Caco-2 (cell line): ENCODE measurements around the gene ERCC2. TPM values are rescaled to one million over a fixed set of nuclear protein-coding genes. Genes with fewer than 3 reads are reported as not detected.
"Not testable (repeated sequence)": the region's sequence is repeated elsewhere in the genome, so short reads cannot be mapped to it uniquely, and the experiment has no call there.

Source experiments
- BruUV-seq: library from RNA; stranded (reverse); fragments of 400-500 nt; replicated peaks from 2 replicates; lab custom pipeline; 2021; lab: Mats Ljungman, UMichigan
- CTCF ChIA-PET: fragments of 300-600 bp; sonication (Branson Sonifier 250); formaldehyde crosslinking; loops from one replicate; lab custom pipeline; 2022; ENCODE audit warnings: antibody characterized with exemption; lab: Charles Lee
- POLR2A ChIA-PET: fragments of 300-600 bp; sonication (Branson Sonifier 250); formaldehyde crosslinking; loops from one replicate; lab custom pipeline; 2022; ENCODE audit warnings: antibody characterized with exemption; lab: Charles Lee
- DNase-seq, 2 experiments: peaks; one replicate each; pipeline versions ENCODE4 v3.0.0 to v3.0.0-alpha.2; 2020 to 2022
- H3K27me3 ChIP-seq: replicated peaks from 2 replicates; pipeline ENCODE4 v1.6.0; 2011; ENCODE audit warnings: low read length; ENCODE audit not compliant: control insufficient read depth, insufficient read depth
- H3K36me3 ChIP-seq: 2 replicates; pipeline ENCODE4 v1.5.1; 2011; ENCODE audit warnings: low read length; ENCODE audit not compliant: control insufficient read depth, insufficient read depth
- H3K4me1 ChIP-seq: fragments of 250-450 bp; sonication (Bioruptor Pico); 2 replicates; pipeline ENCODE4 v1.5.1; 2020; ENCODE audit warnings: mild to moderate bottlenecking
- H3K4me3 ChIP-seq: 2 replicates; pipeline ENCODE4 v1.5.1; 2011; ENCODE audit warnings: low read depth, mild to moderate bottlenecking, control low read depth, low read length
- H3K9me3 ChIP-seq: fragments of 250-450 bp; sonication (Bioruptor Pico); 2 replicates; pipeline ENCODE4 v1.5.1; 2020; ENCODE audit warnings: mild to moderate bottlenecking, moderate library complexity
- H3K27ac Mint-ChIP-seq: one replicate; pipeline ENCODE4 v1.8.0; 2022; ENCODE audit warnings: mixed read lengths; ENCODE audit not compliant: unreplicated experiment
- H3K27me3 Mint-ChIP-seq: one replicate; pipeline ENCODE4 v1.8.0; 2022; ENCODE audit warnings: mixed read lengths; ENCODE audit not compliant: insufficient read depth, unreplicated experiment
- H3K36me3 Mint-ChIP-seq: one replicate; pipeline ENCODE4 v1.8.0; 2022; ENCODE audit warnings: mild to moderate bottlenecking, mixed read lengths; ENCODE audit not compliant: insufficient read depth, unreplicated experiment
- H3K4me1 Mint-ChIP-seq: one replicate; pipeline ENCODE4 v1.8.0; 2022; ENCODE audit warnings: low read depth, mixed read lengths; ENCODE audit not compliant: unreplicated experiment
- H3K4me3 Mint-ChIP-seq: one replicate; pipeline ENCODE4 v1.8.0; 2022; ENCODE audit warnings: mild to moderate bottlenecking, moderate library complexity, mixed read lengths; ENCODE audit not compliant: unreplicated experiment
- H3K9me3 Mint-ChIP-seq: one replicate; pipeline ENCODE4 v1.8.0; 2022; ENCODE audit warnings: mixed read lengths; ENCODE audit not compliant: unreplicated experiment
- CTCF ChIP-seq, 2 experiments: fragments of 200-600 bp in 1 of 2; IDR thresholded peaks; 1 replicate in 1 of 2; 2 replicates in 1 of 2; pipeline versions ENCODE4 v1.5.1 to v1.8.0; 2011 to 2022; ENCODE audit warnings: antibody characterized with exemption in 1 of 2, control low read depth in 1 of 2, inconsistent platforms in 1 of 2, low read depth in 1 of 2, low read length in 1 of 2, mild to moderate bottlenecking in 1 of 2, moderate library complexity in 1 of 2; ENCODE audit not compliant: insufficient read depth in 1 of 2, severe bottlenecking in 1 of 2, unreplicated experiment in 1 of 2
- intact Hi-C: fragments of 100-400 bp; cut with micrococcal nuclease; formaldehyde crosslinking; loops from one replicate; pipeline ENCODE4 v1.10.0; 2022; ENCODE audit not compliant: unreplicated experiment
- total RNA-seq: library from RNA; stranded (reverse); gene quantifications from 2 replicates; pipeline ENCODE4 v1.2.3, GENCODE V29; 2022

ERCC2 gene
- total RNA-seq, 1 experiment from 2014 or later, result 86.8 TPM

- Mint-ChIP-seq H3K36me3 (peaks cover 63% of the 10 kb centered on the region), H3K4me3 (no peak overlapping the region), H3K9me3 (no peaks in the 10 kb centered on the region), H3K27ac (peak overlapping the region; percentile 5), H3K27me3 (no peaks in the 10 kb centered on the region), H3K4me1 (peaks cover 8% of the 10 kb centered on the region)
- BruUV-seq, result TSS peak; percentile 22
- TF ChIP-seq CTCF (IDR thresholded peaks at IDR 0.05; ENCODE audit: insufficient read depth in 1 of 2, low read depth in 1 of 2, low read length in 1 of 2, severe bottlenecking in 1 of 2, unreplicated experiment in 1 of 2), result no peak
- Histone ChIP-seq H3K9me3 (no peaks in the 10 kb centered on the region), H3K27me3 (no peaks in the 10 kb centered on the region), H3K4me1 (no peaks in the 10 kb centered on the region; the same call in 1 of the 2 replicates), H3K36me3 (no peaks in the 10 kb centered on the region; the same call in 1 of the 2 replicates), H3K4me3 (no peak overlapping the region)
- intact Hi-C loops, result loop anchor here (5.0 kb wide), 1 partner anchor 232 kb away; the partner anchor contains the start of genes BLOC1S3 and TRAPPC6A
- ChIA-PET CTCF (no interaction called here), POLR2A (interaction anchor here (0.6 kb wide), 1 partner anchor 30 kb away, joined by 3 read pairs; no protein-coding TSS in a partner anchor)
- DNase-seq, result no peak
These were observed 38.6 kb upstream of the ERCC2 start for GRCh38 chr19:45408830-45409556.

GRCh38 chr19:45408121-45408520 is 37.7 kb upstream of the ERCC2 start:
- H3K36me3 ChIP-seq, result no peaks in the 10 kb centered on the region; the same call in 1 of the 2 replicates
- H3K27me3 ChIP-seq, result no peaks in the 10 kb centered on the region
- peak overlapping the region; percentile 55 for H3K4me3 Mint-ChIP-seq
- intact Hi-C loops, result loop anchor here (5.0 kb wide), 1 partner anchor 231 kb away; the partner anchor contains the start of genes BLOC1S3 and TRAPPC6A
- H3K27me3 Mint-ChIP-seq, result no peaks in the 10 kb centered on the region
- no TSS peak for BruUV-seq
- TF ChIP-seq CTCF (IDR thresholded peaks at IDR 0.05; ENCODE audit: insufficient read depth in 1 of 2, low read depth in 1 of 2, low read length in 1 of 2, severe bottlenecking in 1 of 2, unreplicated experiment in 1 of 2), result no peak
- peaks cover 9% of the 10 kb centered on the region for H3K4me1 ChIP-seq
- no peak for DNase-seq
- ChIA-PET POLR2A (no interaction called here), CTCF (no interaction called here)
- H3K27ac Mint-ChIP-seq, result no peak overlapping the region
- peaks cover 66% of the 10 kb centered on the region for H3K36me3 Mint-ChIP-seq
- H3K9me3 Mint-ChIP-seq, result no peaks in the 10 kb centered on the region
- H3K4me1 Mint-ChIP-seq, result peaks cover 17% of the 10 kb centered on the region
- H3K9me3 ChIP-seq, result no peaks in the 10 kb centered on the region
- no peak overlapping the region for H3K4me3 ChIP-seq

GRCh38 chr19:45407585-45407984 is 37.2 kb upstream of the ERCC2 start:
- H3K36me3 Mint-ChIP-seq, result peaks cover 67% of the 10 kb centered on the region
- H3K27me3 ChIP-seq, POLR2A ChIA-PET, H3K27me3 Mint-ChIP-seq, H3K9me3 Mint-ChIP-seq, H3K27ac Mint-ChIP-seq, H3K36me3 ChIP-seq, H3K9me3 ChIP-seq, CTCF ChIA-PET, BruUV-seq, DNase-seq: not testable (repeated sequence)
- Histone ChIP-seq H3K4me1 (peaks cover 13% of the 10 kb centered on the region), H3K4me3 (peak overlapping the region; percentile 81)
- intact Hi-C loops, result loop anchor here (5.0 kb wide), 1 partner anchor 230 kb away; the partner anchor contains the start of genes BLOC1S3 and TRAPPC6A
- peaks cover 17% of the 10 kb centered on the region for H3K4me1 Mint-ChIP-seq
- peak overlapping the region; percentile 93 for H3K4me3 Mint-ChIP-seq
